Activated CD4-positive, alpha-beta T cell treated with anti-CD3 and anti-CD28 coated beads for 36 hours (primary cell): Measurements from ENCODE around the gene SHC4. TPM values are rescaled to one million over a fixed set of nuclear protein-coding genes. Genes with fewer than 3 reads are reported as not detected.
A peak's percentile ranks its signal among the peaks of the same experiment; 100 is the strongest.

Experiments
- ATAC-seq: fragments of 200-7000 bp; cut with Tn5 transposase; one replicate; pipeline ENCODE4 v1.10.0; 2021; ENCODE audit warnings: mild to moderate bottlenecking, moderate library complexity
- CTCF ChIA-PET: fragments of 350-600 bp; sonication (Branson Sonifier 250); formaldehyde crosslinking; loops from one replicate; lab custom pipeline; 2021; ENCODE audit warnings: antibody characterized with exemption; lab: Charles Lee
- POLR2A ChIA-PET: fragments of 350-600 bp; sonication (Branson Sonifier 250); formaldehyde crosslinking; loops from one replicate; lab custom pipeline; 2021; ENCODE audit warnings: antibody characterized with exemption, inconsistent platforms; lab: Charles Lee
- DNase-seq: peaks from one replicate; pipeline ENCODE4 v3.0.0-alpha.2; 2020
- H3K27ac Mint-ChIP-seq: one replicate; pipeline ENCODE4 v1.8.0; 2021; ENCODE audit warnings: mixed read lengths
- H3K27me3 Mint-ChIP-seq: one replicate; pipeline ENCODE4 v1.8.0; 2021; ENCODE audit warnings: mixed read lengths
- H3K36me3 Mint-ChIP-seq: one replicate; pipeline ENCODE4 v1.8.0; 2021; ENCODE audit warnings: low read depth, mixed read lengths
- H3K4me1 Mint-ChIP-seq: one replicate; pipeline ENCODE4 v1.8.0; 2021; ENCODE audit warnings: mixed read lengths
- H3K4me3 Mint-ChIP-seq: one replicate; pipeline ENCODE4 v1.8.0; 2021; ENCODE audit warnings: mild to moderate bottlenecking, moderate library complexity, mixed read lengths
- H3K9me3 Mint-ChIP-seq: one replicate; pipeline ENCODE4 v1.8.0; 2021; ENCODE audit warnings: low read depth, mixed read lengths
- intact Hi-C, 2 experiments: fragments of 100-400 bp; cut with DNase I in 1 of 2; cut with micrococcal nuclease in 1 of 2; formaldehyde crosslinking; loops; one replicate each; pipeline versions ENCODE4 v1.14.2 to v1.15.1; 2022 to 2024; cut with DNase I, micrococcal nuclease
- total RNA-seq, 2 experiments: library from RNA; stranded (reverse); gene quantifications; one replicate each; pipeline ENCODE4 v1.2.3, GENCODE V29; 2021

Gene SHC4
- total RNA-seq, 2 experiments from 2014 or later, result 1.4 TPM

- no peak overlapping the region for H3K4me3 Mint-ChIP-seq
- ChIA-PET CTCF (no interaction called here), POLR2A (interaction anchor here (0.5 kb wide), 1 partner anchor 10 kb away, joined by 3 read pairs; no protein-coding TSS in a partner anchor)
- intact Hi-C loops, result no loop called here
- no peak overlapping the region for H3K27ac Mint-ChIP-seq
- no peaks in the 10 kb centered on the region for H3K36me3 Mint-ChIP-seq
- H3K27me3 Mint-ChIP-seq, result peaks cover 10% of the 10 kb centered on the region
- no peak for ATAC-seq
- no peak for DNase-seq
- H3K9me3 Mint-ChIP-seq, result no peaks in the 10 kb centered on the region
- H3K4me1 Mint-ChIP-seq, result no peaks in the 10 kb centered on the region
Measured at GRCh38 chr15:48850648-48851047, 113.1 kb downstream of the SHC4 start.

GRCh38 chr15:48845123-48845522 is 118.6 kb downstream of the SHC4 start:
- Mint-ChIP-seq H3K9me3 (no peaks in the 10 kb centered on the region), H3K36me3 (no peaks in the 10 kb centered on the region), H3K4me1 (no peaks in the 10 kb centered on the region), H3K27ac (no peak overlapping the region), H3K4me3 (no peak overlapping the region), H3K27me3 (peaks cover 8% of the 10 kb centered on the region)
- intact Hi-C loops, result no loop called here
- ATAC-seq, result peak; percentile 71
- ChIA-PET POLR2A (no interaction called here), CTCF (interaction anchor here (0.5 to 2.0 kb wide), 3 partner anchors 17 to 1652 kb away, joined by 3 to 8 read pairs (median 3); partner anchors contain the start of gene CEP152)
- DNase-seq, result no peak

- Mint-ChIP-seq H3K27me3 (peaks cover 3% of the 10 kb centered on the region), H3K9me3 (no peaks in the 10 kb centered on the region), H3K4me1 (no peaks in the 10 kb centered on the region), H3K4me3 (no peak overlapping the region), H3K27ac (no peak overlapping the region), H3K36me3 (no peaks in the 10 kb centered on the region)
- ChIA-PET POLR2A (no interaction called here), CTCF (no interaction called here)
- intact Hi-C loops, result no loop called here
- no peak for ATAC-seq
- no peak for DNase-seq
Measured at GRCh38 chr15:48842501-48842900, 121.2 kb downstream of the SHC4 start.

- no peak overlapping the region for H3K4me3 Mint-ChIP-seq
- ChIA-PET POLR2A (no interaction called here), CTCF (no interaction called here)
- DNase-seq (no peak), ATAC-seq (no peak)
- intact Hi-C loops, result no loop called here
- H3K27me3 Mint-ChIP-seq, result peaks cover 14% of the 10 kb centered on the region
- H3K4me1 Mint-ChIP-seq, result no peaks in the 10 kb centered on the region
- H3K36me3 Mint-ChIP-seq, result no peaks in the 10 kb centered on the region
- peaks cover 12% of the 10 kb centered on the region for H3K9me3 Mint-ChIP-seq
- H3K27ac Mint-ChIP-seq, result no peak overlapping the region
Measured at GRCh38 chr15:48834756-48835155, 129.0 kb downstream of the SHC4 start.

- H3K4me3 Mint-ChIP-seq, result no peak overlapping the region
- intact Hi-C loops, result no loop called here
- POLR2A ChIA-PET, result no interaction called here
- ATAC-seq (no peak), DNase-seq (no peak)
- H3K9me3 Mint-ChIP-seq, result peaks cover 12% of the 10 kb centered on the region
- H3K36me3 Mint-ChIP-seq, result no peaks in the 10 kb centered on the region
- no peaks in the 10 kb centered on the region for H3K4me1 Mint-ChIP-seq
- CTCF ChIA-PET, result interaction anchor here (0.6 kb wide), 1 partner anchor 424 kb away, joined by 3 read pairs; no protein-coding TSS in a partner anchor
- no peak overlapping the region for H3K27ac Mint-ChIP-seq
- peaks cover 16% of the 10 kb centered on the region for H3K27me3 Mint-ChIP-seq
Measured at GRCh38 chr15:48833526-48834239, 130.0 kb downstream of the SHC4 start.

- ChIA-PET CTCF (no interaction called here), POLR2A (no interaction called here)
- no peak for DNase-seq
Measured at GRCh38 chr15:48832648-48833047, 131.1 kb downstream of the SHC4 start.

GRCh38 chr15:48828906-48829305 is 134.8 kb downstream of the SHC4 start:
- Mint-ChIP-seq H3K4me3 (no peak overlapping the region), H3K27me3 (peaks cover 9% of the 10 kb centered on the region), H3K9me3 (peaks cover 12% of the 10 kb centered on the region), H3K36me3 (no peaks in the 10 kb centered on the region), H3K27ac (no peak overlapping the region), H3K4me1 (peaks cover 8% of the 10 kb centered on the region)
- ChIA-PET CTCF (no interaction called here), POLR2A (no interaction called here)
- intact Hi-C loops, result no loop called here
- DNase-seq (no peak), ATAC-seq (no peak)

More at GRCh38 chr15:48832648-48833047, 131.1 kb downstream of the SHC4 start:
- no peak overlapping the region for H3K27ac Mint-ChIP-seq
- H3K9me3 Mint-ChIP-seq, result peaks cover 12% of the 10 kb centered on the region
- intact Hi-C loops, result no loop called here
- H3K36me3 Mint-ChIP-seq, result no peaks in the 10 kb centered on the region
- no peaks in the 10 kb centered on the region for H3K4me1 Mint-ChIP-seq
- H3K27me3 Mint-ChIP-seq, result peaks cover 14% of the 10 kb centered on the region
- no peak for ATAC-seq
- no peak overlapping the region for H3K4me3 Mint-ChIP-seq

GRCh38 chr15:48828471-48828870 is 135.2 kb downstream of the SHC4 start:
- no peak overlapping the region for H3K27ac Mint-ChIP-seq
- no peaks in the 10 kb centered on the region for H3K36me3 Mint-ChIP-seq
- peaks cover 9% of the 10 kb centered on the region for H3K27me3 Mint-ChIP-seq
- no peak for ATAC-seq
- H3K9me3 Mint-ChIP-seq, result peaks cover 12% of the 10 kb centered on the region
- peaks cover 8% of the 10 kb centered on the region for H3K4me1 Mint-ChIP-seq
- intact Hi-C loops, result no loop called here
- no peak overlapping the region for H3K4me3 Mint-ChIP-seq
- ChIA-PET CTCF (no interaction called here), POLR2A (no interaction called here)
- DNase-seq, result no peak

GRCh38 chr15:48825075-48825474 is 138.6 kb downstream of the SHC4 start:
- DNase-seq (no peak), ATAC-seq (no peak)
- H3K9me3 Mint-ChIP-seq, result no peaks in the 10 kb centered on the region
- peaks cover 8% of the 10 kb centered on the region for H3K4me1 Mint-ChIP-seq
- no peak overlapping the region for H3K27ac Mint-ChIP-seq
- H3K36me3 Mint-ChIP-seq, result no peaks in the 10 kb centered on the region
- peaks cover 8% of the 10 kb centered on the region for H3K27me3 Mint-ChIP-seq
- POLR2A ChIA-PET, result no interaction called here
- no peak overlapping the region for H3K4me3 Mint-ChIP-seq
- intact Hi-C loops, result no loop called here
- CTCF ChIA-PET, result interaction anchor here (0.6 to 1.0 kb wide), 2 partner anchors 14 to 473 kb away, joined by 4 to 5 read pairs; partner anchors contain the start of gene CEP152

- Mint-ChIP-seq H3K9me3 (no peaks in the 10 kb centered on the region), H3K36me3 (no peaks in the 10 kb centered on the region), H3K27ac (no peak overlapping the region), H3K27me3 (peaks cover 2% of the 10 kb centered on the region), H3K4me1 (peaks cover 8% of the 10 kb centered on the region), H3K4me3 (no peak overlapping the region)
- POLR2A ChIA-PET, result no interaction called here
- CTCF ChIA-PET, result no interaction called here
- intact Hi-C loops, result no loop called here
- no peak for ATAC-seq
- no peak for DNase-seq
Measured at GRCh38 chr15:48823706-48824105, 140.0 kb downstream of the SHC4 start.

GRCh38 chr15:48823237-48823636 is 140.5 kb downstream of the SHC4 start:
- Mint-ChIP-seq H3K27ac (no peak overlapping the region), H3K4me1 (peaks cover 8% of the 10 kb centered on the region), H3K27me3 (peaks cover 2% of the 10 kb centered on the region), H3K4me3 (no peak overlapping the region), H3K36me3 (no peaks in the 10 kb centered on the region), H3K9me3 (no peaks in the 10 kb centered on the region)
- ATAC-seq (no peak), DNase-seq (no peak)
- ChIA-PET CTCF (no interaction called here), POLR2A (no interaction called here)
- intact Hi-C loops, result no loop called here

- H3K4me1 Mint-ChIP-seq, result peaks cover 12% of the 10 kb centered on the region
- POLR2A ChIA-PET, result interaction anchor here (0.7 kb wide), 1 partner anchor 111 kb away, joined by 8 read pairs; no protein-coding TSS in a partner anchor
Measured at GRCh38 chr15:48814286-48814685, 149.4 kb downstream of the SHC4 start.

More at GRCh38 chr15:48814286-48814685, 149.4 kb downstream of the SHC4 start:
- H3K4me3 Mint-ChIP-seq, result no peak overlapping the region
- ATAC-seq (no peak), DNase-seq (peak; percentile 17)
- intact Hi-C loops, result loop anchor here in 1 of 2 experiments (5.0 kb wide), 1 partner anchor 233 kb away; the partner anchor contains the start of gene SECISBP2L
- no peaks in the 10 kb centered on the region for H3K36me3 Mint-ChIP-seq
- no peaks in the 10 kb centered on the region for H3K27me3 Mint-ChIP-seq
- CTCF ChIA-PET, result interaction anchor here (0.7 to 1.5 kb wide), 2 partner anchors 38 to 161 kb away, joined by 3 to 4 read pairs; no protein-coding TSS in a partner anchor
- H3K27ac Mint-ChIP-seq, result no peak overlapping the region
- H3K9me3 Mint-ChIP-seq, result no peaks in the 10 kb centered on the region
